Osteocyte (in vitro differentiated cells): Measurements from ENCODE around the gene WHRN. TPM values are rescaled to one million over a fixed set of nuclear protein-coding genes. Genes with fewer than 3 reads are reported as not detected.

Source experiments
- DNase-seq: peaks from one replicate; pipeline ENCODE4 v3.0.0; 2021; ENCODE audit warnings: mixed read lengths; ENCODE audit not compliant: unreplicated experiment; ENCODE audit errors: extremely low spot score
- H3K27ac Mint-ChIP-seq: one replicate; pipeline ENCODE4 v1.8.0; 2021; ENCODE audit warnings: mild to moderate bottlenecking, mixed read lengths; ENCODE audit not compliant: unreplicated experiment
- H3K27me3 Mint-ChIP-seq: one replicate; pipeline ENCODE4 v1.8.0; 2021; ENCODE audit warnings: mixed read lengths; ENCODE audit not compliant: unreplicated experiment
- H3K36me3 Mint-ChIP-seq: one replicate; pipeline ENCODE4 v1.8.0; 2021; ENCODE audit warnings: mixed read lengths; ENCODE audit not compliant: unreplicated experiment
- H3K4me1 Mint-ChIP-seq: one replicate; pipeline ENCODE4 v1.8.0; 2021; ENCODE audit warnings: mixed read lengths; ENCODE audit not compliant: unreplicated experiment
- H3K4me3 Mint-ChIP-seq: one replicate; pipeline ENCODE4 v1.8.0; 2021; ENCODE audit warnings: mild to moderate bottlenecking, moderate library complexity, mixed read lengths; ENCODE audit not compliant: unreplicated experiment
- H3K9me3 Mint-ChIP-seq: one replicate; pipeline ENCODE4 v1.8.0; 2021; ENCODE audit warnings: mixed read lengths; ENCODE audit not compliant: unreplicated experiment
- total RNA-seq: library from RNA; stranded (reverse); gene quantifications from 2 replicates; pipeline ENCODE4 v1.2.1, GENCODE V29; 2021
- TF ChIP-seq, protein P1 (sequence below): fragments of 200-600 bp; sonication (generic); IDR thresholded peaks from 2 replicates; pipeline ENCODE4 v1.5.0; 2021; ENCODE audit warnings: antibody characterized with exemption, mild to moderate bottlenecking, moderate library complexity

The WHRN gene
- total RNA-seq, 1 donor from 2014 or later = 12.0 TPM

- TF ChIP-seq, protein P1, sequence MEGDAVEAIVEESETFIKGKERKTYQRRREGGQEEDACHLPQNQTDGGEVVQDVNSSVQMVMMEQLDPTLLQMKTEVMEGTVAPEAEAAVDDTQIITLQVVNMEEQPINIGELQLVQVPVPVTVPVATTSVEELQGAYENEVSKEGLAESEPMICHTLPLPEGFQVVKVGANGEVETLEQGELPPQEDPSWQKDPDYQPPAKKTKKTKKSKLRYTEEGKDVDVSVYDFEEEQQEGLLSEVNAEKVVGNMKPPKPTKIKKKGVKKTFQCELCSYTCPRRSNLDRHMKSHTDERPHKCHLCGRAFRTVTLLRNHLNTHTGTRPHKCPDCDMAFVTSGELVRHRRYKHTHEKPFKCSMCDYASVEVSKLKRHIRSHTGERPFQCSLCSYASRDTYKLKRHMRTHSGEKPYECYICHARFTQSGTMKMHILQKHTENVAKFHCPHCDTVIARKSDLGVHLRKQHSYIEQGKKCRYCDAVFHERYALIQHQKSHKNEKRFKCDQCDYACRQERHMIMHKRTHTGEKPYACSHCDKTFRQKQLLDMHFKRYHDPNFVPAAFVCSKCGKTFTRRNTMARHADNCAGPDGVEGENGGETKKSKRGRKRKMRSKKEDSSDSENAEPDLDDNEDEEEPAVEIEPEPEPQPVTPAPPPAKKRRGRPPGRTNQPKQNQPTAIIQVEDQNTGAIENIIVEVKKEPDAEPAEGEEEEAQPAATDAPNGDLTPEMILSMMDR = no peak
- DNase-seq = no peak
- Mint-ChIP-seq H3K27me3 (peaks cover 5% of the 10 kb centered on the region), H3K27ac (no peak overlapping the region), H3K36me3 (no peaks in the 10 kb centered on the region), H3K4me1 (peaks cover 19% of the 10 kb centered on the region), H3K9me3 (no peaks in the 10 kb centered on the region), H3K4me3 (no peak overlapping the region)
Measured at GRCh38 chr9:114522847-114523246, 17.6 kb upstream of the WHRN start.

- DNase-seq = no peak
Measured at GRCh38 chr9:114522286-114522685, 17.0 kb upstream of the WHRN start.

DNA sequence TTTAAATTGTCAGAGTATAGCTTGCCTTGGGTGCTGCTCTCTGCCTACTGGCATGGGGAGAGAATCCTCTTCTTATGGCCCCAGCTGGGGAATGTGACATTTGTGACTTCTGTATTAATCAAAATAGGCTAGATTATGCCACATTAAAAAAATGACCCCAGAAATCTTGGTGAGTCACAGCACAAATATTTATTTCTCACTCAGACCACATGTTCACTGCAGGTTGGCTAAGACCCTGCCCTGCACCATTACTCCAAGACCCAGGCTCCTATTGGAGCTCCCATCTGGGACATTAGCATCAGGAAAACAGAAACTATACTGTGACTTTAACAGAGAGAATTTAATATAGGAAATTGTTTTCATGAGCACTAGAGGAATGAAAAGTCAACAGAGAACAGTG is 16.6 kb upstream of the WHRN start:
- Mint-ChIP-seq H3K27me3 (peaks cover 12% of the 10 kb centered on the region), H3K9me3 (no peaks in the 10 kb centered on the region), H3K27ac (no peak overlapping the region), H3K4me1 (peaks cover 19% of the 10 kb centered on the region), H3K36me3 (no peaks in the 10 kb centered on the region), H3K4me3 (no peak overlapping the region)
- DNase-seq = no peak
- TF ChIP-seq, protein P1 = no peak

More at GRCh38 chr9:114522286-114522685, 17.0 kb upstream of the WHRN start:
- TF ChIP-seq, protein P1 = no peak
- H3K27ac Mint-ChIP-seq = no peak overlapping the region
- no peaks in the 10 kb centered on the region for H3K9me3 Mint-ChIP-seq
- no peak overlapping the region for H3K4me3 Mint-ChIP-seq
- peaks cover 19% of the 10 kb centered on the region for H3K4me1 Mint-ChIP-seq
- peaks cover 7% of the 10 kb centered on the region for H3K27me3 Mint-ChIP-seq
- no peaks in the 10 kb centered on the region for H3K36me3 Mint-ChIP-seq

DNA sequence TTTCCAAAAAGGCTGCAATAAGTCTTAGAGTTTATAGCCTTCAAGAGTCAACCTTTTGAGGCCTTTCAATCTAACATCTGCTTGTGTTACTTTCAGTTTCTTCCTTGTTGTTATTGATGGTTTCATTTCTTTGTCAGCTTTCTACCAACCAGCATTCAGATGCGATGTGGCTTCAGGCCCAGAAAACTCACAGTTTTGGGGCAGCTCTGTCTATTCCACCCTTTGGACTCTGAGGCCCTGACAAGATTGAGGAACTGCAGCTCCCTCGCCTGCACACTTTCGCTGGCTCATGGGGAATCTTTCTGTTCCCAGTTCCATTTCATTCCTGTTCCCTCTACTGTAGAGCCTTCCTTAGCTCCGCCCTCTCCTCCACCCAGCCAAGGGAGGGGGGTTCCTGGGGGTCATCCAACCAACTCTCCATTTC is 13.3 kb upstream of the WHRN start:
- Mint-ChIP-seq H3K4me3 (no peak overlapping the region), H3K4me1 (peaks cover 14% of the 10 kb centered on the region), H3K27me3 (peaks cover 32% of the 10 kb centered on the region), H3K36me3 (no peaks in the 10 kb centered on the region), H3K9me3 (no peaks in the 10 kb centered on the region), H3K27ac (no peak overlapping the region)
- DNase-seq = no peak
- TF ChIP-seq, protein P1 = no peak

- DNase-seq = no peak
- TF ChIP-seq, protein P1 = no peak
- no peaks in the 10 kb centered on the region for H3K36me3 Mint-ChIP-seq
- peaks cover 34% of the 10 kb centered on the region for H3K27me3 Mint-ChIP-seq
- no peaks in the 10 kb centered on the region for H3K9me3 Mint-ChIP-seq
- H3K27ac Mint-ChIP-seq = no peak overlapping the region
- peaks cover 14% of the 10 kb centered on the region for H3K4me1 Mint-ChIP-seq
- no peak overlapping the region for H3K4me3 Mint-ChIP-seq
Measured at GRCh38 chr9:114518120-114518519, 12.8 kb upstream of the WHRN start.
